ENCODE results near the gene EYS. TPM values are rescaled to one million over a fixed set of nuclear protein-coding genes. Genes with fewer than 3 reads are reported as not detected.

EYS gene
- total and polyA plus RNA-seq, 4 donors: 0.08 to 0.63 (median 0.36) TPM

GRCh38 chr6:64104051-64104450 lies 1603.0 kb downstream of the EYS start:
- no peak overlapping the region for H3K9ac ChIP-seq (ENCODE audit: low read depth in 1 of 2, low read length in 2 of 2)
- no peaks in the 10 kb centered on the region for H3K4me1 ChIP-seq (ENCODE audit: control insufficient read depth in 4 of 4, insufficient read depth in 4 of 4, low read length in 3 of 4)
- DNase-seq (ENCODE audit: low spot score): no peak
- H3K27me3 ChIP-seq (ENCODE audit: control insufficient read depth in 4 of 4, insufficient read depth in 4 of 4, low read length in 3 of 4): peaks cover 0 to 4% (median 0%) of the 10 kb centered on the region in 4 donors
- no peak overlapping the region for H3K4me3 ChIP-seq (ENCODE audit: low read depth in 1 of 3, low read length in 3 of 3)
- H3K9me3 ChIP-seq (ENCODE audit: control insufficient read depth in 4 of 4, low read length in 3 of 4): no peaks in the 10 kb centered on the region
- H3K36me3 ChIP-seq (ENCODE audit: control insufficient read depth in 4 of 4, insufficient read depth in 3 of 4, low read depth in 1 of 4, low read length in 3 of 4): no peaks in the 10 kb centered on the region
- TF ChIP-seq FOXA1 (IDR thresholded peaks at IDR 0.05): no peak
- no peak for TF ChIP-seq RAD21 (IDR thresholded peaks at IDR 0.05)
- TF ChIP-seq NR2F2 (IDR thresholded peaks at IDR 0.05): no peak
- TF ChIP-seq SP1 (IDR thresholded peaks at IDR 0.05): no peak
- TF ChIP-seq TAF1 (conservative IDR thresholded peaks at IDR 0.05): no peak
- TF ChIP-seq HNF4G (IDR thresholded peaks at IDR 0.05): no peak
- no peak for TF ChIP-seq HNF4A (conservative IDR thresholded peaks at IDR 0.05)
- H3K27ac ChIP-seq (ENCODE audit: low read depth in 1 of 2, low read length in 2 of 2): no peak overlapping the region

GRCh38 chr6:64103480-64103879 lies 1603.5 kb downstream of the EYS start:
- Histone ChIP-seq H3K9me3 (ENCODE audit: control insufficient read depth in 4 of 4, low read length in 3 of 4) (no peaks in the 10 kb centered on the region), H3K27me3 (ENCODE audit: control insufficient read depth in 4 of 4, insufficient read depth in 4 of 4, low read length in 3 of 4) (peaks cover 0 to 4% (median 0%) of the 10 kb centered on the region in 4 donors), H3K36me3 (ENCODE audit: control insufficient read depth in 4 of 4, insufficient read depth in 3 of 4, low read depth in 1 of 4, low read length in 3 of 4) (no peaks in the 10 kb centered on the region), H3K9ac (ENCODE audit: low read depth in 1 of 2, low read length in 2 of 2) (no peak overlapping the region), H3K4me1 (ENCODE audit: control insufficient read depth in 4 of 4, insufficient read depth in 4 of 4, low read length in 3 of 4) (no peaks in the 10 kb centered on the region), H3K4me3 (ENCODE audit: low read depth in 1 of 3, low read length in 3 of 3) (no peak overlapping the region), H3K27ac (ENCODE audit: low read depth in 1 of 2, low read length in 2 of 2) (no peak overlapping the region)
- DNase-seq (ENCODE audit: low spot score): no peak
- TF ChIP-seq, protein P1, sequence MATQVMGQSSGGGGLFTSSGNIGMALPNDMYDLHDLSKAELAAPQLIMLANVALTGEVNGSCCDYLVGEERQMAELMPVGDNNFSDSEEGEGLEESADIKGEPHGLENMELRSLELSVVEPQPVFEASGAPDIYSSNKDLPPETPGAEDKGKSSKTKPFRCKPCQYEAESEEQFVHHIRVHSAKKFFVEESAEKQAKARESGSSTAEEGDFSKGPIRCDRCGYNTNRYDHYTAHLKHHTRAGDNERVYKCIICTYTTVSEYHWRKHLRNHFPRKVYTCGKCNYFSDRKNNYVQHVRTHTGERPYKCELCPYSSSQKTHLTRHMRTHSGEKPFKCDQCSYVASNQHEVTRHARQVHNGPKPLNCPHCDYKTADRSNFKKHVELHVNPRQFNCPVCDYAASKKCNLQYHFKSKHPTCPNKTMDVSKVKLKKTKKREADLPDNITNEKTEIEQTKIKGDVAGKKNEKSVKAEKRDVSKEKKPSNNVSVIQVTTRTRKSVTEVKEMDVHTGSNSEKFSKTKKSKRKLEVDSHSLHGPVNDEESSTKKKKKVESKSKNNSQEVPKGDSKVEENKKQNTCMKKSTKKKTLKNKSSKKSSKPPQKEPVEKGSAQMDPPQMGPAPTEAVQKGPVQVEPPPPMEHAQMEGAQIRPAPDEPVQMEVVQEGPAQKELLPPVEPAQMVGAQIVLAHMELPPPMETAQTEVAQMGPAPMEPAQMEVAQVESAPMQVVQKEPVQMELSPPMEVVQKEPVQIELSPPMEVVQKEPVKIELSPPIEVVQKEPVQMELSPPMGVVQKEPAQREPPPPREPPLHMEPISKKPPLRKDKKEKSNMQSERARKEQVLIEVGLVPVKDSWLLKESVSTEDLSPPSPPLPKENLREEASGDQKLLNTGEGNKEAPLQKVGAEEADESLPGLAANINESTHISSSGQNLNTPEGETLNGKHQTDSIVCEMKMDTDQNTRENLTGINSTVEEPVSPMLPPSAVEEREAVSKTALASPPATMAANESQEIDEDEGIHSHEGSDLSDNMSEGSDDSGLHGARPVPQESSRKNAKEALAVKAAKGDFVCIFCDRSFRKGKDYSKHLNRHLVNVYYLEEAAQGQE (IDR thresholded peaks at IDR 0.05): no peak
- TF ChIP-seq, protein P2, sequence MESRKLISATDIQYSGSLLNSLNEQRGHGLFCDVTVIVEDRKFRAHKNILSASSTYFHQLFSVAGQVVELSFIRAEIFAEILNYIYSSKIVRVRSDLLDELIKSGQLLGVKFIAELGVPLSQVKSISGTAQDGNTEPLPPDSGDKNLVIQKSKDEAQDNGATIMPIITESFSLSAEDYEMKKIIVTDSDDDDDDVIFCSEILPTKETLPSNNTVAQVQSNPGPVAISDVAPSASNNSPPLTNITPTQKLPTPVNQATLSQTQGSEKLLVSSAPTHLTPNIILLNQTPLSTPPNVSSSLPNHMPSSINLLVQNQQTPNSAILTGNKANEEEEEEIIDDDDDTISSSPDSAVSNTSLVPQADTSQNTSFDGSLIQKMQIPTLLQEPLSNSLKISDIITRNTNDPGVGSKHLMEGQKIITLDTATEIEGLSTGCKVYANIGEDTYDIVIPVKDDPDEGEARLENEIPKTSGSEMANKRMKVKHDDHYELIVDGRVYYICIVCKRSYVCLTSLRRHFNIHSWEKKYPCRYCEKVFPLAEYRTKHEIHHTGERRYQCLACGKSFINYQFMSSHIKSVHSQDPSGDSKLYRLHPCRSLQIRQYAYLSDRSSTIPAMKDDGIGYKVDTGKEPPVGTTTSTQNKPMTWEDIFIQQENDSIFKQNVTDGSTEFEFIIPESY (IDR thresholded peaks at IDR 0.05): no peak
- TF ChIP-seq SP1 (IDR thresholded peaks at IDR 0.05): no peak
- WGBS: 25% methylated on average over 1 of the region's 1 CpG

DNA sequence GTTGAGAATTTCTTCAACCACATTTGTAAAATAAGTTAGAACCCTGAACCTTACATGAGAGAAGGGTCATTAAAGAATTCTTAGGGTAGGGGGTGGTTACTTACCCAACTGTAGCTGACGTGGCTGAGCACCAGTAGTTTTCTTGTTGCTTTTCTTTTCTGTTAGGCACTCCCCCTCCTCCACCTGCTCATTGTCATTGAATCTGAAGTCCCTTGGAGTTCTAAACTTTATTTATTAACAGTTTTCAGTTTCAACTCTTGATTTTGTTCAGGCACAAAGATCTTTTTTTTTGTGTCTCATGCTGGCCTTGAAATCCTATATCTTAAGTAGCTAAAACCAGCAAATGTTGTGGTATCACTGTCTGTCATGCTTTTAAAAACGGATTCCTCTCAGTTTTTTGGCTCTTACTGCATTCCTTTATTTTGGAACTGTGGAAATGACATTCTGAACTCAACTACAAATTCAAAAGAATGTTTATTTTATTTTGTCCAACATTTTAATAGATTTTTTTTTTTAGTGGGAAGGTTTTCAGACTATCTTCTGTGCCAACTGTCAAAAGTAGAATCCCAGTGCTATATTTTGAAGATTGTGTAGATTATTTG lies 1606.2 kb downstream of the EYS start:
- Histone ChIP-seq H3K27me3 (ENCODE audit: control insufficient read depth in 4 of 4, insufficient read depth in 4 of 4, low read length in 3 of 4) (no peaks in the 10 kb centered on the region), H3K27ac (ENCODE audit: low read depth in 1 of 2, low read length in 2 of 2) (no peak overlapping the region), H3K36me3 (ENCODE audit: control insufficient read depth in 4 of 4, insufficient read depth in 3 of 4, low read depth in 1 of 4, low read length in 3 of 4) (no peaks in the 10 kb centered on the region), H3K9me3 (ENCODE audit: control insufficient read depth in 4 of 4, low read length in 3 of 4) (no peaks in the 10 kb centered on the region), H3K9ac (ENCODE audit: low read depth in 1 of 2, low read length in 2 of 2) (no peak overlapping the region), H3K4me3 (ENCODE audit: low read depth in 1 of 3, low read length in 3 of 3) (no peak overlapping the region), H3K4me1 (ENCODE audit: control insufficient read depth in 4 of 4, insufficient read depth in 4 of 4, low read length in 3 of 4) (no peaks in the 10 kb centered on the region)
- no peak for DNase-seq (ENCODE audit: low spot score)
- WGBS: 45% methylated on average over 2 of the region's 2 CpGs
- TF ChIP-seq RXRA (IDR thresholded peaks at IDR 0.05) (no peak), JUND (IDR thresholded peaks at IDR 0.05) (no peak), RAD21 (IDR thresholded peaks at IDR 0.05) (no peak), CTCF (IDR thresholded peaks at IDR 0.05; ENCODE audit: low read depth, low read length, missing input control) (no peak), HNF4A (conservative IDR thresholded peaks at IDR 0.05) (no peak), SP1 (IDR thresholded peaks at IDR 0.05) (no peak), TAF1 (conservative IDR thresholded peaks at IDR 0.05) (no peak), EGR1 (IDR thresholded peaks at IDR 0.05; ENCODE audit: low read depth in 2 of 2) (no peak)
- TF ChIP-seq, protein P3, sequence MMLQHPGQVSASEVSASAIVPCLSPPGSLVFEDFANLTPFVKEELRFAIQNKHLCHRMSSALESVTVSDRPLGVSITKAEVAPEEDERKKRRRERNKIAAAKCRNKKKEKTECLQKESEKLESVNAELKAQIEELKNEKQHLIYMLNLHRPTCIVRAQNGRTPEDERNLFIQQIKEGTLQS (IDR thresholded peaks at IDR 0.05): no peak
- TF ChIP-seq, protein P2 (IDR thresholded peaks at IDR 0.05): no peak
